Caco-2 (cell line): ENCODE measurements around the gene NUDT1. TPM values are rescaled to one million over a fixed set of nuclear protein-coding genes. Genes with fewer than 3 reads are reported as not detected.

Experiments used
- BruUV-seq: library from RNA; stranded (reverse); fragments of 400-500 nt; replicated peaks from 2 replicates; lab custom pipeline; 2021; lab: Mats Ljungman, UMichigan
- CTCF ChIA-PET: fragments of 300-600 bp; sonication (Branson Sonifier 250); formaldehyde crosslinking; loops from one replicate; lab custom pipeline; 2022; ENCODE audit warnings: antibody characterized with exemption; lab: Charles Lee
- POLR2A ChIA-PET: fragments of 300-600 bp; sonication (Branson Sonifier 250); formaldehyde crosslinking; loops from one replicate; lab custom pipeline; 2022; ENCODE audit warnings: antibody characterized with exemption; lab: Charles Lee
- DNase-seq, 2 experiments: peaks; one replicate each; pipeline versions ENCODE4 v3.0.0 to v3.0.0-alpha.2; 2020 to 2022
- H3K27me3 ChIP-seq: replicated peaks from 2 replicates; pipeline ENCODE4 v1.6.0; 2011; ENCODE audit warnings: low read length; ENCODE audit not compliant: control insufficient read depth, insufficient read depth
- H3K36me3 ChIP-seq: 2 replicates; pipeline ENCODE4 v1.5.1; 2011; ENCODE audit warnings: low read length; ENCODE audit not compliant: control insufficient read depth, insufficient read depth
- H3K4me1 ChIP-seq: fragments of 250-450 bp; sonication (Bioruptor Pico); 2 replicates; pipeline ENCODE4 v1.5.1; 2020; ENCODE audit warnings: mild to moderate bottlenecking
- H3K4me3 ChIP-seq: 2 replicates; pipeline ENCODE4 v1.5.1; 2011; ENCODE audit warnings: low read depth, mild to moderate bottlenecking, control low read depth, low read length
- H3K9me3 ChIP-seq: fragments of 250-450 bp; sonication (Bioruptor Pico); 2 replicates; pipeline ENCODE4 v1.5.1; 2020; ENCODE audit warnings: mild to moderate bottlenecking, moderate library complexity
- H3K27ac Mint-ChIP-seq: one replicate; pipeline ENCODE4 v1.8.0; 2022; ENCODE audit warnings: mixed read lengths; ENCODE audit not compliant: unreplicated experiment
- H3K27me3 Mint-ChIP-seq: one replicate; pipeline ENCODE4 v1.8.0; 2022; ENCODE audit warnings: mixed read lengths; ENCODE audit not compliant: insufficient read depth, unreplicated experiment
- H3K36me3 Mint-ChIP-seq: one replicate; pipeline ENCODE4 v1.8.0; 2022; ENCODE audit warnings: mild to moderate bottlenecking, mixed read lengths; ENCODE audit not compliant: insufficient read depth, unreplicated experiment
- H3K4me1 Mint-ChIP-seq: one replicate; pipeline ENCODE4 v1.8.0; 2022; ENCODE audit warnings: low read depth, mixed read lengths; ENCODE audit not compliant: unreplicated experiment
- H3K4me3 Mint-ChIP-seq: one replicate; pipeline ENCODE4 v1.8.0; 2022; ENCODE audit warnings: mild to moderate bottlenecking, moderate library complexity, mixed read lengths; ENCODE audit not compliant: unreplicated experiment
- H3K9me3 Mint-ChIP-seq: one replicate; pipeline ENCODE4 v1.8.0; 2022; ENCODE audit warnings: mixed read lengths; ENCODE audit not compliant: unreplicated experiment
- intact Hi-C: fragments of 100-400 bp; cut with micrococcal nuclease; formaldehyde crosslinking; loops from one replicate; pipeline ENCODE4 v1.10.0; 2022; ENCODE audit not compliant: unreplicated experiment
- total RNA-seq: library from RNA; stranded (reverse); gene quantifications from 2 replicates; pipeline ENCODE4 v1.2.3, GENCODE V29; 2022
- TF ChIP-seq, protein P1 (sequence below), 2 experiments: fragments of 200-600 bp in 1 of 2; IDR thresholded peaks; 1 replicate in 1 of 2; 2 replicates in 1 of 2; pipeline versions ENCODE4 v1.5.1 to v1.8.0; 2011 to 2022; ENCODE audit warnings: antibody characterized with exemption in 1 of 2, control low read depth in 1 of 2, inconsistent platforms in 1 of 2, low read depth in 1 of 2, low read length in 1 of 2, mild to moderate bottlenecking in 1 of 2, moderate library complexity in 1 of 2; ENCODE audit not compliant: insufficient read depth in 1 of 2, severe bottlenecking in 1 of 2, unreplicated experiment in 1 of 2

NUDT1 gene
- total RNA-seq, 1 experiment from 2014 or later = 42.8 TPM

DNA sequence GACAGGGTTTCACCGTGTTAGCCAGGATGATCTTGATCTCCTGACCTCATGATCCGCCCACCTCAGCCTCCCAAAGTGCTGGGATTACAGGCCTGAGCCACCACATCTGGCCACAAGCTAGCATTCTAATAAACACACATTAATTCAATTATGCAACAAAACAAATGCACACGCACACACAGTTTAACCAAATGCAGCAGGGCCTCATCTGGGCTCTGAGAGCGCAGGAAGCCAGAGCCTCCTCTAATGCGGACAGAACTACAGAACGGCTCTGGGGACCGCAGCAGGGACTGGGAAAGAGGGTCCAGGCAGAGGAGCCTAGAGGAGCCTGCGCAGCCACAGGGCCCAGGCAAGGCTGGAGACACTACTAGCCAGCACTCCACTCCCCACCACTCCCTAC, 13.1 kb upstream of the NUDT1 start:
- ChIA-PET CTCF (no interaction called here), POLR2A (no interaction called here)
- Histone ChIP-seq H3K9me3 (no peaks in the 10 kb centered on the region), H3K4me3 (no peak overlapping the region), H3K27me3 (no peaks in the 10 kb centered on the region), H3K36me3 (0 out of 2 replicates have a peak, but pooled peaks cover 2% of the 10 kb centered on the region), H3K4me1 (no peaks in the 10 kb centered on the region)
- intact Hi-C loops = no loop called here
- Mint-ChIP-seq H3K27me3 (no peaks in the 10 kb centered on the region), H3K9me3 (no peaks in the 10 kb centered on the region), H3K4me3 (no peak overlapping the region), H3K36me3 (peaks cover 43% of the 10 kb centered on the region), H3K4me1 (peaks cover 8% of the 10 kb centered on the region), H3K27ac (no peak overlapping the region)
- TF ChIP-seq, protein P1, sequence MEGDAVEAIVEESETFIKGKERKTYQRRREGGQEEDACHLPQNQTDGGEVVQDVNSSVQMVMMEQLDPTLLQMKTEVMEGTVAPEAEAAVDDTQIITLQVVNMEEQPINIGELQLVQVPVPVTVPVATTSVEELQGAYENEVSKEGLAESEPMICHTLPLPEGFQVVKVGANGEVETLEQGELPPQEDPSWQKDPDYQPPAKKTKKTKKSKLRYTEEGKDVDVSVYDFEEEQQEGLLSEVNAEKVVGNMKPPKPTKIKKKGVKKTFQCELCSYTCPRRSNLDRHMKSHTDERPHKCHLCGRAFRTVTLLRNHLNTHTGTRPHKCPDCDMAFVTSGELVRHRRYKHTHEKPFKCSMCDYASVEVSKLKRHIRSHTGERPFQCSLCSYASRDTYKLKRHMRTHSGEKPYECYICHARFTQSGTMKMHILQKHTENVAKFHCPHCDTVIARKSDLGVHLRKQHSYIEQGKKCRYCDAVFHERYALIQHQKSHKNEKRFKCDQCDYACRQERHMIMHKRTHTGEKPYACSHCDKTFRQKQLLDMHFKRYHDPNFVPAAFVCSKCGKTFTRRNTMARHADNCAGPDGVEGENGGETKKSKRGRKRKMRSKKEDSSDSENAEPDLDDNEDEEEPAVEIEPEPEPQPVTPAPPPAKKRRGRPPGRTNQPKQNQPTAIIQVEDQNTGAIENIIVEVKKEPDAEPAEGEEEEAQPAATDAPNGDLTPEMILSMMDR (IDR thresholded peaks at IDR 0.05; ENCODE audit: insufficient read depth in 1 of 2, low read depth in 1 of 2, low read length in 1 of 2, severe bottlenecking in 1 of 2, unreplicated experiment in 1 of 2) = no peak
- no TSS peak for BruUV-seq
- no peak for DNase-seq

DNA sequence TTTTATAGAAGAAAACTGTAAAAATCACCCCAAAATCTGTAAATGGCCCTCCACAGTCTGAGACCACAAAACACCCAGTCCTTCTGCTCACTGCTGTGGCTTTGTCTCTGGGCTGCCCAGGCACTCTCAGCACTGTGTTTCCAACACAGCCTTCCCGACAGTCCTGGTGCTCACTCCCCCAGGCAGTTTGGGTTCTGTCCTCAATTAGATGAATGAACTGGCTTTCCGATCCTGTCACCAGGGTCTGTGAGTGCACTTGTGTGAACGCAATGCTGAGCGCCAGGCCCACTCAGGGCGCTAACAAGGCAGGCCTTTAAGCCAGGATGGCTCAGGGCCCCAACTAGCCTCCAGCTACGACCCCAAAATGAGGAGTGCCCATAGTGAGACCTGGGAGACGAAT, 12.6 kb upstream of the NUDT1 start:
- TF ChIP-seq, protein P1 (IDR thresholded peaks at IDR 0.05; ENCODE audit: insufficient read depth in 1 of 2, low read depth in 1 of 2, low read length in 1 of 2, severe bottlenecking in 1 of 2, unreplicated experiment in 1 of 2) = no peak
- H3K27ac Mint-ChIP-seq = peak overlapping the region; percentile 15
- Histone ChIP-seq H3K36me3 (0 out of 2 replicates have a peak, but pooled peaks cover 2% of the 10 kb centered on the region), H3K4me3 (no peak overlapping the region), H3K9me3 (no peaks in the 10 kb centered on the region), H3K27me3 (no peaks in the 10 kb centered on the region), H3K4me1 (no peaks in the 10 kb centered on the region)
- CTCF ChIA-PET = no interaction called here
- H3K4me1 Mint-ChIP-seq = peaks cover 9% of the 10 kb centered on the region
- no peaks in the 10 kb centered on the region for H3K27me3 Mint-ChIP-seq
- intact Hi-C loops = no loop called here
- no peak overlapping the region for H3K4me3 Mint-ChIP-seq
- peaks cover 41% of the 10 kb centered on the region for H3K36me3 Mint-ChIP-seq
- H3K9me3 Mint-ChIP-seq = no peaks in the 10 kb centered on the region
- POLR2A ChIA-PET = no interaction called here
- no peak for DNase-seq
- BruUV-seq = TSS peak; percentile 9

DNA sequence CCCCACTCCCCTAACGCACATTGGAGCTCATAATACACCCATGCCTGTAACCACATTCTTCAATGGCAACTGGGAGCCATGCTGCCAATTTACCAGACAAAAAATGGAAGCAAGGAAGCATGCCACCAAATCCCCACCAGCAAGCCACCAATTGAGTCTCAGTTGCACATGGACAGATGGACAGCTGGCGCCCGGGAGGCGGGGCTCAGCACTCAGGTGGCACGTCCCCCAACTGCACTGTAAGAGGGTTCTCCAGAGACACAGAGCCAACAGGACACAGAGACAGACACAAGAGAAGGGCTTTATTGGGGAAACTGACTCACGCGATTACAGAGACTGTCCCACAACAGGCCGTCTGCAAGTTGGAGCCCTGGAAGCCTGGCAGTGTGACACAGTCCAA, 11.8 kb upstream of the NUDT1 start:
- Mint-ChIP-seq H3K27me3 (no peaks in the 10 kb centered on the region), H3K4me1 (peaks cover 17% of the 10 kb centered on the region), H3K36me3 (peaks cover 44% of the 10 kb centered on the region), H3K9me3 (no peaks in the 10 kb centered on the region), H3K27ac (peak overlapping the region; percentile 15), H3K4me3 (no peak overlapping the region)
- Histone ChIP-seq H3K9me3 (no peaks in the 10 kb centered on the region), H3K36me3 (0 out of 2 replicates have a peak, but pooled peaks cover 2% of the 10 kb centered on the region), H3K27me3 (no peaks in the 10 kb centered on the region), H3K4me1 (no peaks in the 10 kb centered on the region), H3K4me3 (no peak overlapping the region)
- ChIA-PET POLR2A (no interaction called here), CTCF (no interaction called here)
- BruUV-seq = no TSS peak
- TF ChIP-seq, protein P1 (IDR thresholded peaks at IDR 0.05; ENCODE audit: insufficient read depth in 1 of 2, low read depth in 1 of 2, low read length in 1 of 2, severe bottlenecking in 1 of 2, unreplicated experiment in 1 of 2) = no peak
- intact Hi-C loops = no loop called here
- DNase-seq = no peak
